Endothelial cell of umbilical vein (primary cell): ENCODE measurements around the gene VAV3.

Experiments used
- EZH2 ChIP-seq: IDR thresholded peaks from 2 replicates; pipeline ENCODE4 v1.6.1; 2012; ENCODE audit warnings: borderline replicate concordance, low read depth, mild to moderate bottlenecking, moderate library complexity, low read length, inconsistent platforms; ENCODE audit not compliant: severe bottlenecking
- GATA2 ChIP-seq: IDR thresholded peaks from 2 replicates; pipeline ENCODE4 v1.7.0; 2011; ENCODE audit warnings: low read depth, mild to moderate bottlenecking, moderate library complexity, mixed read lengths, low read length; ENCODE audit not compliant: insufficient read length, insufficient read depth
- POLR2A ChIP-seq: IDR thresholded peaks from 2 replicates; pipeline ENCODE4 v1.6.1; 2012; ENCODE audit warnings: low read depth, mild to moderate bottlenecking, control low read depth, low read length
- TF ChIP-seq, protein P1 (sequence below), 2 donors: IDR thresholded peaks; 1 replicate in 1 of 2; 2 replicates in 1 of 2; pipeline ENCODE4 v1.5.1; 2011; ENCODE audit warnings: low read length in 2 of 2, mild to moderate bottlenecking in 2 of 2, moderate library complexity in 2 of 2, control low read depth in 1 of 2, inconsistent platforms in 1 of 2, low read depth in 1 of 2; ENCODE audit not compliant: insufficient read depth in 1 of 2; ENCODE audit errors: extremely low read depth in 1 of 2

- TF ChIP-seq POLR2A (no peak), EZH2 (no peak), GATA2 (no peak)
- TF ChIP-seq, protein P1, sequence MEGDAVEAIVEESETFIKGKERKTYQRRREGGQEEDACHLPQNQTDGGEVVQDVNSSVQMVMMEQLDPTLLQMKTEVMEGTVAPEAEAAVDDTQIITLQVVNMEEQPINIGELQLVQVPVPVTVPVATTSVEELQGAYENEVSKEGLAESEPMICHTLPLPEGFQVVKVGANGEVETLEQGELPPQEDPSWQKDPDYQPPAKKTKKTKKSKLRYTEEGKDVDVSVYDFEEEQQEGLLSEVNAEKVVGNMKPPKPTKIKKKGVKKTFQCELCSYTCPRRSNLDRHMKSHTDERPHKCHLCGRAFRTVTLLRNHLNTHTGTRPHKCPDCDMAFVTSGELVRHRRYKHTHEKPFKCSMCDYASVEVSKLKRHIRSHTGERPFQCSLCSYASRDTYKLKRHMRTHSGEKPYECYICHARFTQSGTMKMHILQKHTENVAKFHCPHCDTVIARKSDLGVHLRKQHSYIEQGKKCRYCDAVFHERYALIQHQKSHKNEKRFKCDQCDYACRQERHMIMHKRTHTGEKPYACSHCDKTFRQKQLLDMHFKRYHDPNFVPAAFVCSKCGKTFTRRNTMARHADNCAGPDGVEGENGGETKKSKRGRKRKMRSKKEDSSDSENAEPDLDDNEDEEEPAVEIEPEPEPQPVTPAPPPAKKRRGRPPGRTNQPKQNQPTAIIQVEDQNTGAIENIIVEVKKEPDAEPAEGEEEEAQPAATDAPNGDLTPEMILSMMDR (IDR thresholded peaks at IDR 0.05; ENCODE audit: extremely low read depth in 1 of 2, insufficient read depth in 1 of 2, low read depth in 1 of 2, low read length in 2 of 2), result no peak
These were observed 299.7 kb downstream of the VAV3 start for GRCh38 chr1:107664982-107665925.
